ENCODE data around the gene SYT13. TPM values are rescaled to one million over a fixed set of nuclear protein-coding genes. Genes with fewer than 3 reads are reported as not detected.

The SYT13 gene
- total and polyA plus RNA-seq, 10 of the 15 experiments (the other 5 are each of a cell fraction or from before 2014, with no cell fraction given) = not detected

- WGBS (ENCODE audit: insufficient coverage, insufficient replicate concordance, low lambda C conversion rate, missing lambda C conversion rate) = 3% methylated on average over 8 of the region's 8 CpGs
- in situ Hi-C loops (cut with MboI) = no loop called here
- Histone ChIP-seq H3K27me3 (replicated peaks in 1 of 2; ENCODE audit: control insufficient read depth in 2 of 2, insufficient read depth in 2 of 2, low read length in 1 of 2) (no peaks in the 10 kb centered on the region; a peak in 1 of 4 replicates), H3K9ac (ENCODE audit: control insufficient read depth, insufficient read depth, low read length) (no peak overlapping the region), H3K4me2 (ENCODE audit: control insufficient read depth, insufficient read depth) (no peak overlapping the region), H3K4me1 (ENCODE audit: control insufficient read depth, insufficient read depth, low read length) (no peaks in the 10 kb centered on the region), H3K27ac (ENCODE audit: control insufficient read depth, insufficient read depth) (no peak overlapping the region), H4K20me1 (ENCODE audit: control insufficient read depth, insufficient read depth) (no peaks in the 10 kb centered on the region), H3K79me2 (ENCODE audit: control insufficient read depth, insufficient read depth, low read length) (no peaks in the 10 kb centered on the region), H3K36me3 (ENCODE audit: control insufficient read depth in 2 of 2, insufficient read depth in 2 of 2, low read length in 1 of 2) (no peaks in the 10 kb centered on the region), H2AFZ (ENCODE audit: control insufficient read depth, low read depth, low read length) (no peak overlapping the region), H3K4me3 (no peak overlapping the region), H3K9me3 (replicated peaks; ENCODE audit: control insufficient read depth, insufficient read depth, low read length) (no peaks in the 10 kb centered on the region)
- intact Hi-C loops (cut with micrococcal nuclease; ENCODE audit: unreplicated experiment) = no loop called here
- no peak for TF ChIP-seq LARP7 (IDR thresholded peaks at IDR 0.05)
- no peak for TF ChIP-seq SUZ12 (IDR thresholded peaks at IDR 0.05; ENCODE audit: unreplicated experiment)
- TF ChIP-seq ATF3 (IDR thresholded peaks at IDR 0.05; ENCODE audit: borderline replicate concordance, extremely low read depth, low read depth, low read length) = no peak
- no peak for TF ChIP-seq GATAD2B (conservative IDR thresholded peaks at IDR 0.05; ENCODE audit: low read depth)
- no peak for TF ChIP-seq IKZF2 (IDR thresholded peaks at IDR 0.05)
- TF ChIP-seq STAT3 (IDR thresholded peaks at IDR 0.05; ENCODE audit: low read depth, low read length) = no peak
- TF ChIP-seq SPI1 (IDR thresholded peaks at IDR 0.05; ENCODE audit: borderline replicate concordance, insufficient read depth, low read depth, low read length) = no peak
- TF ChIP-seq CBX3 (IDR thresholded peaks at IDR 0.05; ENCODE audit: borderline replicate concordance, low read depth) = no peak
- TF ChIP-seq, protein P1, sequence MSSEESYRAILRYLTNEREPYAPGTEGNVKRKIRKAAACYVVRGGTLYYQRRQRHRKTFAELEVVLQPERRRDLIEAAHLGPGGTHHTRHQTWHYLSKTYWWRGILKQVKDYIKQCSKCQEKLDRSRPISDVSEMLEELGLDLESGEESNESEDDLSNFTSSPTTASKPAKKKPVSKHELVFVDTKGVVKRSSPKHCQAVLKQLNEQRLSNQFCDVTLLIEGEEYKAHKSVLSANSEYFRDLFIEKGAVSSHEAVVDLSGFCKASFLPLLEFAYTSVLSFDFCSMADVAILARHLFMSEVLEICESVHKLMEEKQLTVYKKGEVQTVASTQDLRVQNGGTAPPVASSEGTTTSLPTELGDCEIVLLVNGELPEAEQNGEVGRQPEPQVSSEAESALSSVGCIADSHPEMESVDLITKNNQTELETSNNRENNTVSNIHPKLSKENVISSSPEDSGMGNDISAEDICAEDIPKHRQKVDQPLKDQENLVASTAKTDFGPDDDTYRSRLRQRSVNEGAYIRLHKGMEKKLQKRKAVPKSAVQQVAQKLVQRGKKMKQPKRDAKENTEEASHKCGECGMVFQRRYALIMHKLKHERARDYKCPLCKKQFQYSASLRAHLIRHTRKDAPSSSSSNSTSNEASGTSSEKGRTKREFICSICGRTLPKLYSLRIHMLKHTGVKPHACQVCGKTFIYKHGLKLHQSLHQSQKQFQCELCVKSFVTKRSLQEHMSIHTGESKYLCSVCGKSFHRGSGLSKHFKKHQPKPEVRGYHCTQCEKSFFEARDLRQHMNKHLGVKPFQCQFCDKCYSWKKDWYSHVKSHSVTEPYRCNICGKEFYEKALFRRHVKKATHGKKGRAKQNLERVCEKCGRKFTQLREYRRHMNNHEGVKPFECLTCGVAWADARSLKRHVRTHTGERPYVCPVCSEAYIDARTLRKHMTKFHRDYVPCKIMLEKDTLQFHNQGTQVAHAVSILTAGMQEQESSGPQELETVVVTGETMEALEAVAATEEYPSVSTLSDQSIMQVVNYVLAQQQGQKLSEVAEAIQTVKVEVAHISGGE (CRISPR knock-in tag; IDR thresholded peaks at IDR 0.05) = no peak
- no peak for TF ChIP-seq TCF7 (IDR thresholded peaks at IDR 0.05; ENCODE audit: borderline replicate concordance)
- no peak for TF ChIP-seq EED (IDR thresholded peaks at IDR 0.05; ENCODE audit: low read depth)
- TF ChIP-seq CTCF (IDR thresholded peaks at IDR 0.05 in 2 of 3, conservative IDR thresholded peaks at IDR 0.05 in 1 of 3; ENCODE audit: control insufficient read depth in 2 of 3, extremely low read depth in 1 of 3, insufficient read depth in 1 of 3, low read depth in 3 of 3, low read length in 3 of 3) = no peak
- TF ChIP-seq NR2C2 (IDR thresholded peaks at IDR 0.05; ENCODE audit: borderline replicate concordance, control insufficient read depth, insufficient read length, low read depth) = no peak
- no peak for TF ChIP-seq MEF2A (IDR thresholded peaks at IDR 0.05; ENCODE audit: insufficient read depth, low read depth, low read length)
- TF ChIP-seq, protein P2, sequence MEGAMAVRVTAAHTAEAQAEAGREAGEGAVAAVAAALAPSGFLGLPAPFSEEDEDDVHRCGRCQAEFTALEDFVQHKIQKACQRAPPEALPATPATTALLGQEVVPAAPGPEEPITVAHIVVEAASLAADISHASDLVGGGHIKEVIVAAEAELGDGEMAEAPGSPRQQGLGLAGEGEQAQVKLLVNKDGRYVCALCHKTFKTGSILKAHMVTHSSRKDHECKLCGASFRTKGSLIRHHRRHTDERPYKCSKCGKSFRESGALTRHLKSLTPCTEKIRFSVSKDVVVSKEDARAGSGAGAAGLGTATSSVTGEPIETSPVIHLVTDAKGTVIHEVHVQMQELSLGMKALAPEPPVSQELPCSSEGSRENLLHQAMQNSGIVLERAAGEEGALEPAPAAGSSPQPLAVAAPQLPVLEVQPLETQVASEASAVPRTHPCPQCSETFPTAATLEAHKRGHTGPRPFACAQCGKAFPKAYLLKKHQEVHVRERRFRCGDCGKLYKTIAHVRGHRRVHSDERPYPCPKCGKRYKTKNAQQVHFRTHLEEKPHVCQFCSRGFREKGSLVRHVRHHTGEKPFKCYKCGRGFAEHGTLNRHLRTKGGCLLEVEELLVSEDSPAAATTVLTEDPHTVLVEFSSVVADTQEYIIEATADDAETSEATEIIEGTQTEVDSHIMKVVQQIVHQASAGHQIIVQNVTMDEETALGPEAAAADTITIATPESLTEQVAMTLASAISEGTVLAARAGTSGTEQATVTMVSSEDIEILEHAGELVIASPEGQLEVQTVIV (IDR thresholded peaks at IDR 0.05; ENCODE audit: borderline replicate concordance, partially characterized antibody) = no peak
- TF ChIP-seq NFYA (IDR thresholded peaks at IDR 0.05; ENCODE audit: borderline replicate concordance, low read depth, low read length) = no peak
- DNase-seq (ENCODE audit: low read depth, low spot score) (no peak), FAIRE-seq (no peak), ATAC-seq (no peak)
- ChIA-PET CTCF (no interaction called here), SMC1A (ENCODE audit: uncharacterized antibody, unreplicated experiment) (no interaction called here), RAD21 (ENCODE audit: unreplicated experiment) (no interaction called here), POLR2A (no interaction called here)
- no TSS peak for BruUV-seq (replicated peaks)
Observed at GRCh38 chr11:45322111-45322705, 36.1 kb upstream of the SYT13 start.

Data from GM12878 (cell line).